Endothelial cell of umbilical vein (primary cell): ENCODE results near the gene RPS5. TPM values are rescaled to one million over a fixed set of nuclear protein-coding genes. Genes with fewer than 3 reads are reported as not detected.

Source experiments
- BruUV-seq: library from RNA; stranded (reverse); fragments of 400-500 nt; replicated peaks from 2 replicates; lab custom pipeline; 2021; lab: Mats Ljungman, UMichigan
- CTCF ChIA-PET: fragments of 300-600, 350-600 bp; sonication (Branson Sonifier 250); formaldehyde crosslinking; loops from one replicate; lab custom pipeline; 2021; ENCODE audit warnings: antibody characterized with exemption, inconsistent platforms; lab: Charles Lee
- POLR2A ChIA-PET: fragments of 300-600, 350-600 bp; sonication (Branson Sonifier 250); formaldehyde crosslinking; loops from one replicate; lab custom pipeline; 2021; ENCODE audit warnings: antibody characterized with exemption, inconsistent platforms; lab: Charles Lee
- DNase-seq: peaks from one replicate; pipeline ENCODE4 v3.0.0-alpha.2; 2011; ENCODE audit warnings: low read depth, low spot score
- FAIRE-seq: peaks from 2 replicates; lab custom pipeline; 2011; peaks lifted over from hg19 to GRCh38; lab: Jason Lieb, UNC
- H2AFZ ChIP-seq: 2 replicates; pipeline ENCODE4 v1.6.0; 2012; ENCODE audit warnings: low read depth, low read length, control low read depth, inconsistent platforms
- H3K27ac ChIP-seq: 2 replicates; pipeline ENCODE4 v1.5.1; 2011; ENCODE audit warnings: low read depth, mild to moderate bottlenecking, control low read depth, low read length, moderate library complexity; ENCODE audit not compliant: insufficient read depth
- H3K27me3 ChIP-seq, 2 experiments: 2 replicates each; pipeline versions ENCODE4 v1.6.0 to v1.6.1; 2011; ENCODE audit warnings: low read length in 2 of 2, mixed read lengths in 1 of 2; ENCODE audit not compliant: control insufficient read depth in 2 of 2, insufficient read depth in 2 of 2
- H3K36me3 ChIP-seq, 2 experiments: 2 replicates in 1 of 2; 3 replicates in 1 of 2; pipeline ENCODE4 v1.5.1; 2011; ENCODE audit warnings: low read length in 2 of 2, mild to moderate bottlenecking in 1 of 2, moderate library complexity in 1 of 2; ENCODE audit not compliant: control insufficient read depth in 2 of 2, insufficient read depth in 2 of 2; ENCODE audit errors: extremely low read depth in 1 of 2
- H3K4me1 ChIP-seq: 3 replicates; pipeline ENCODE4 v1.5.1; 2011; ENCODE audit warnings: mild to moderate bottlenecking, low read length; ENCODE audit not compliant: control insufficient read depth, insufficient read depth; ENCODE audit errors: extremely low read depth
- H3K4me2 ChIP-seq: 2 replicates; pipeline ENCODE4 v1.6.1; 2011; ENCODE audit warnings: low read length, control low read depth, mixed read lengths; ENCODE audit not compliant: insufficient read depth
- H3K4me3 ChIP-seq, 3 experiments: fragments of 200-600 bp in 1 of 3; sonication (generic), shearing (Covaris generic) in 1 of 3; replicated peaks in 1 of 3; 2 replicates each; pipeline ENCODE4 v1.5.1; 2011 to 2016; ENCODE audit warnings: control low read depth in 3 of 3, low read length in 3 of 3, mild to moderate bottlenecking in 2 of 3, inconsistent platforms in 1 of 3, low read depth in 1 of 3, moderate library complexity in 1 of 3; ENCODE audit not compliant: insufficient read depth in 1 of 3
- H3K79me2 ChIP-seq: 2 replicates; pipeline ENCODE4 v1.6.0; 2012; ENCODE audit warnings: low read length, inconsistent platforms; ENCODE audit not compliant: control insufficient read depth, insufficient read depth
- H3K9ac ChIP-seq: replicated peaks from 2 replicates; pipeline ENCODE3; 2011; ENCODE audit warnings: low read length, control low read depth; ENCODE audit not compliant: insufficient read depth; ENCODE audit errors: extremely low read depth
- H3K9me1 ChIP-seq: replicated peaks from 3 replicates; pipeline ENCODE4 v1.6.0; 2011; ENCODE audit warnings: mild to moderate bottlenecking, low read length; ENCODE audit not compliant: control insufficient read depth, insufficient read depth; ENCODE audit errors: extremely low read depth
- H3K9me3 ChIP-seq: replicated peaks from 2 replicates; pipeline ENCODE4 v1.5.1; 2012; ENCODE audit warnings: low read length, inconsistent platforms; ENCODE audit not compliant: control insufficient read depth, insufficient read depth
- H4K20me1 ChIP-seq: replicated peaks from 2 replicates; pipeline ENCODE3; 2011; ENCODE audit warnings: mild to moderate bottlenecking, low read length; ENCODE audit not compliant: control insufficient read depth, insufficient read depth; ENCODE audit errors: extremely low read depth
- EZH2 ChIP-seq: IDR thresholded peaks from 2 replicates; pipeline ENCODE4 v1.6.1; 2012; ENCODE audit warnings: borderline replicate concordance, low read depth, mild to moderate bottlenecking, moderate library complexity, low read length, inconsistent platforms; ENCODE audit not compliant: severe bottlenecking
- FOS ChIP-seq: IDR thresholded peaks from 2 replicates; pipeline ENCODE4 v1.6.1; 2011; ENCODE audit warnings: mild to moderate bottlenecking, low read length, moderate library complexity, borderline replicate concordance; ENCODE audit not compliant: insufficient read depth
- GATA2 ChIP-seq: IDR thresholded peaks from 2 replicates; pipeline ENCODE4 v1.7.0; 2011; ENCODE audit warnings: low read depth, mild to moderate bottlenecking, moderate library complexity, mixed read lengths, low read length; ENCODE audit not compliant: insufficient read length, insufficient read depth
- JUN ChIP-seq: IDR thresholded peaks from 2 replicates; pipeline ENCODE4 v1.6.1; 2011; ENCODE audit warnings: borderline replicate concordance, low read depth; ENCODE audit not compliant: insufficient read length, insufficient read depth
- MYC ChIP-seq: IDR thresholded peaks from one replicate; pipeline ENCODE4 v1.6.1; 2011; ENCODE audit warnings: mild to moderate bottlenecking, low read depth, low read length
- POLR2A ChIP-seq: IDR thresholded peaks from 2 replicates; pipeline ENCODE4 v1.6.1; 2012; ENCODE audit warnings: low read depth, mild to moderate bottlenecking, control low read depth, low read length
- POLR2AphosphoS5 ChIP-seq: IDR thresholded peaks from 2 replicates; pipeline ENCODE4 v1.6.1; 2012; ENCODE audit warnings: low read depth, mild to moderate bottlenecking, control low read depth, low read length, moderate library complexity; ENCODE audit not compliant: insufficient read depth
- dilution Hi-C: fragments of 300-500 bp; cut with MboI; formaldehyde crosslinking; loops from one replicate; pipeline ENCODE4 v1.15.0; 2019; ENCODE audit warnings: low sequenced_read_pairs; ENCODE audit not compliant: extremely low pct_ligation_motif_present
- intact Hi-C: fragments of 100-400 bp; cut with micrococcal nuclease; formaldehyde crosslinking; loops from one replicate; pipeline ENCODE4 v1.10.0; 2022
- polyA plus RNA-seq, 4 experiments: library from polyadenylated mRNA; depleted of rRNA in 3 of 4; stranded (reverse) in 3 of 4; unstranded in 1 of 4; fragments of >200 nt; gene quantifications; 2 replicates each; pipeline versions ENCODE4 v1.2.1 to v1.2.3, GENCODE V29; 2011 to 2012; ENCODE audit warnings: missing spikeins in 1 of 4
- total RNA-seq: library from RNA; stranded (reverse); gene quantifications from 2 replicates; pipeline ENCODE4 v1.2.3, GENCODE V29; 2021
- TF ChIP-seq, protein P1 (sequence below): IDR thresholded peaks from 2 replicates; pipeline ENCODE4 v1.6.1; 2011; ENCODE audit not compliant: insufficient read depth, insufficient read length
- TF ChIP-seq, protein P2 (sequence below), 2 donors: IDR thresholded peaks; 1 replicate in 1 of 2; 2 replicates in 1 of 2; pipeline ENCODE4 v1.5.1; 2011; ENCODE audit warnings: low read length in 2 of 2, mild to moderate bottlenecking in 2 of 2, moderate library complexity in 2 of 2, control low read depth in 1 of 2, inconsistent platforms in 1 of 2, low read depth in 1 of 2; ENCODE audit not compliant: insufficient read depth in 1 of 2; ENCODE audit errors: extremely low read depth in 1 of 2

Gene RPS5
- total and polyA plus RNA-seq, 2 donors (not counting 3 experiments of a cell fraction or from before 2014, with no cell fraction given): 993 to 3,430 TPM

DNA sequence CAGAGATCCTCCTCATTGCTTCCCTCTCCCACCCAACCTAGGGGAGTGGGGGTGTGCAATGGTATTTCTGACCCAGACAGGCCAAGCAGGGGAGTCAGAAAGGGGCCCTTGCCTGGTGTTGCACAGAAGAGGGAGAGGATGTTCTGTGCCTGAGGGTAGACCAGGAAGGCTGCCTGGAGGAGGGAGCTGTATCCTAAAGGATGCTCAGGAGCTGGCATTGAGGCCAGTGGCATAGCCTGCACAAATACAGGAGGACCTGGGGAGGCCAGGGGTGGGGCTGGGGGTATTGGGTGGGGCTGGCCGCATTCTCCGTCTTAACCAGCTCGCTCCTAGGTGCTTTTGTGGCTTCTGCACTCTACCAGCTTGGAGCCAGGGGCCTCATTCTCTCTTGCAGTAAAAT, 12.8 kb downstream of the RPS5 start:
- no peaks in the 10 kb centered on the region for H3K27me3 ChIP-seq
- no peak for TF ChIP-seq EZH2
- TF ChIP-seq JUN: no peak
- TF ChIP-seq FOS: no peak
- TF ChIP-seq, protein P1, sequence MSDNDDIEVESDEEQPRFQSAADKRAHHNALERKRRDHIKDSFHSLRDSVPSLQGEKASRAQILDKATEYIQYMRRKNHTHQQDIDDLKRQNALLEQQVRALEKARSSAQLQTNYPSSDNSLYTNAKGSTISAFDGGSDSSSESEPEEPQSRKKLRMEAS: no peak
- TF ChIP-seq, protein P2, sequence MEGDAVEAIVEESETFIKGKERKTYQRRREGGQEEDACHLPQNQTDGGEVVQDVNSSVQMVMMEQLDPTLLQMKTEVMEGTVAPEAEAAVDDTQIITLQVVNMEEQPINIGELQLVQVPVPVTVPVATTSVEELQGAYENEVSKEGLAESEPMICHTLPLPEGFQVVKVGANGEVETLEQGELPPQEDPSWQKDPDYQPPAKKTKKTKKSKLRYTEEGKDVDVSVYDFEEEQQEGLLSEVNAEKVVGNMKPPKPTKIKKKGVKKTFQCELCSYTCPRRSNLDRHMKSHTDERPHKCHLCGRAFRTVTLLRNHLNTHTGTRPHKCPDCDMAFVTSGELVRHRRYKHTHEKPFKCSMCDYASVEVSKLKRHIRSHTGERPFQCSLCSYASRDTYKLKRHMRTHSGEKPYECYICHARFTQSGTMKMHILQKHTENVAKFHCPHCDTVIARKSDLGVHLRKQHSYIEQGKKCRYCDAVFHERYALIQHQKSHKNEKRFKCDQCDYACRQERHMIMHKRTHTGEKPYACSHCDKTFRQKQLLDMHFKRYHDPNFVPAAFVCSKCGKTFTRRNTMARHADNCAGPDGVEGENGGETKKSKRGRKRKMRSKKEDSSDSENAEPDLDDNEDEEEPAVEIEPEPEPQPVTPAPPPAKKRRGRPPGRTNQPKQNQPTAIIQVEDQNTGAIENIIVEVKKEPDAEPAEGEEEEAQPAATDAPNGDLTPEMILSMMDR (IDR thresholded peaks at IDR 0.05; ENCODE audit: extremely low read depth in 1 of 2, insufficient read depth in 1 of 2, low read depth in 1 of 2, low read length in 2 of 2): no peak
- TF ChIP-seq GATA2: no peak
- TF ChIP-seq POLR2AphosphoS5: no peak
- no peak for TF ChIP-seq POLR2A
- TF ChIP-seq MYC: no peak
- no peak overlapping the region for H3K27ac ChIP-seq
- H3K36me3 ChIP-seq: peaks cover 1 to 3% of the 10 kb centered on the region in 2 experiments
- no TSS peak for BruUV-seq
- no peaks in the 10 kb centered on the region for H4K20me1 ChIP-seq
- H3K4me3 ChIP-seq: no peak overlapping the region
- dilution Hi-C loops (no loop called here), intact Hi-C loops (loop anchor here (2.0 kb wide), 1 partner anchor 13 kb away; the partner anchor contains the start of gene RPS5)
- no peak overlapping the region for H3K9ac ChIP-seq
- no peak for FAIRE-seq
- no peak overlapping the region for H3K4me2 ChIP-seq
- H3K4me1 ChIP-seq: peaks cover 12% of the 10 kb centered on the region
- no peak overlapping the region for H2AFZ ChIP-seq
- ChIA-PET CTCF (no interaction called here), POLR2A (no interaction called here)
- H3K79me2 ChIP-seq: no peaks in the 10 kb centered on the region
- no peak for DNase-seq
- H3K9me3 ChIP-seq: no peaks in the 10 kb centered on the region
- no peaks in the 10 kb centered on the region for H3K9me1 ChIP-seq
